HCT116 (cell line): ENCODE data around the gene RNASET2. TPM values are rescaled to one million over a fixed set of nuclear protein-coding genes. Genes with fewer than 3 reads are reported as not detected.

Experiments
- CEBPB ChIP-seq: IDR thresholded peaks from 2 replicates; pipeline ENCODE4 v1.6.1; 2012; ENCODE audit warnings: low read depth
- EGR1 ChIP-seq: IDR thresholded peaks from 2 replicates; pipeline ENCODE4 v1.6.1; 2012; ENCODE audit warnings: low read depth
- FOSL1 ChIP-seq: IDR thresholded peaks from 2 replicates; pipeline ENCODE4 v1.6.1; 2012; ENCODE audit warnings: low read depth
- POLR2A ChIP-seq: IDR thresholded peaks from 2 replicates; pipeline ENCODE4 v1.7.0; 2011; ENCODE audit warnings: borderline replicate concordance; ENCODE audit not compliant: insufficient read depth, insufficient read length; ENCODE audit errors: extremely low read depth
- POLR2AphosphoS5 ChIP-seq: IDR thresholded peaks from 2 replicates; pipeline ENCODE4 v1.6.1; 2011; ENCODE audit warnings: mild to moderate bottlenecking, low read depth, low read length, moderate library complexity
- SP1 ChIP-seq: IDR thresholded peaks from 2 replicates; pipeline ENCODE4 v1.6.1; 2012; ENCODE audit warnings: low read depth
- SRF ChIP-seq: IDR thresholded peaks from 2 replicates; pipeline ENCODE4 v1.6.1; 2012; ENCODE audit warnings: low read depth
- YY1 ChIP-seq: IDR thresholded peaks from 2 replicates; pipeline ENCODE4 v1.6.1; 2011; ENCODE audit warnings: low read length, low read depth, moderate library complexity, mild to moderate bottlenecking; ENCODE audit not compliant: insufficient replicate concordance; ENCODE audit errors: extremely low read depth
- ZBTB33 ChIP-seq: IDR thresholded peaks from 2 replicates; pipeline ENCODE4 v1.6.1; 2011; ENCODE audit warnings: mild to moderate bottlenecking, low read length, moderate library complexity; ENCODE audit not compliant: insufficient replicate concordance; ENCODE audit errors: extremely low read depth
- ZNF274 ChIP-seq: fragments of 200-500 bp; sonication (Bioruptor generic); IDR thresholded peaks from 2 replicates; pipeline ENCODE4 v1.6.1; 2014; ENCODE audit warnings: mild to moderate bottlenecking, low read depth, low read length, inconsistent platforms
- total RNA-seq: library from RNA; stranded (reverse); gene quantifications from one replicate; pipeline ENCODE4 v1.2.1, GENCODE V29; 2021; ENCODE audit not compliant: unreplicated experiment
- TF ChIP-seq, protein P1 (sequence below): IDR thresholded peaks from 2 replicates; pipeline ENCODE4 v1.6.1; 2012; ENCODE audit warnings: low read depth

The RNASET2 gene
- total RNA-seq, 1 experiment from 2014 or later, result 32.8 TPM

GRCh38 chr6:166934174-166934573, 22.2 kb downstream of the RNASET2 start (continued):
- TF ChIP-seq, protein P1, sequence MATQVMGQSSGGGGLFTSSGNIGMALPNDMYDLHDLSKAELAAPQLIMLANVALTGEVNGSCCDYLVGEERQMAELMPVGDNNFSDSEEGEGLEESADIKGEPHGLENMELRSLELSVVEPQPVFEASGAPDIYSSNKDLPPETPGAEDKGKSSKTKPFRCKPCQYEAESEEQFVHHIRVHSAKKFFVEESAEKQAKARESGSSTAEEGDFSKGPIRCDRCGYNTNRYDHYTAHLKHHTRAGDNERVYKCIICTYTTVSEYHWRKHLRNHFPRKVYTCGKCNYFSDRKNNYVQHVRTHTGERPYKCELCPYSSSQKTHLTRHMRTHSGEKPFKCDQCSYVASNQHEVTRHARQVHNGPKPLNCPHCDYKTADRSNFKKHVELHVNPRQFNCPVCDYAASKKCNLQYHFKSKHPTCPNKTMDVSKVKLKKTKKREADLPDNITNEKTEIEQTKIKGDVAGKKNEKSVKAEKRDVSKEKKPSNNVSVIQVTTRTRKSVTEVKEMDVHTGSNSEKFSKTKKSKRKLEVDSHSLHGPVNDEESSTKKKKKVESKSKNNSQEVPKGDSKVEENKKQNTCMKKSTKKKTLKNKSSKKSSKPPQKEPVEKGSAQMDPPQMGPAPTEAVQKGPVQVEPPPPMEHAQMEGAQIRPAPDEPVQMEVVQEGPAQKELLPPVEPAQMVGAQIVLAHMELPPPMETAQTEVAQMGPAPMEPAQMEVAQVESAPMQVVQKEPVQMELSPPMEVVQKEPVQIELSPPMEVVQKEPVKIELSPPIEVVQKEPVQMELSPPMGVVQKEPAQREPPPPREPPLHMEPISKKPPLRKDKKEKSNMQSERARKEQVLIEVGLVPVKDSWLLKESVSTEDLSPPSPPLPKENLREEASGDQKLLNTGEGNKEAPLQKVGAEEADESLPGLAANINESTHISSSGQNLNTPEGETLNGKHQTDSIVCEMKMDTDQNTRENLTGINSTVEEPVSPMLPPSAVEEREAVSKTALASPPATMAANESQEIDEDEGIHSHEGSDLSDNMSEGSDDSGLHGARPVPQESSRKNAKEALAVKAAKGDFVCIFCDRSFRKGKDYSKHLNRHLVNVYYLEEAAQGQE, result no peak
- TF ChIP-seq CEBPB (no peak), POLR2A (no peak), ZNF274 (no peak), FOSL1 (no peak), YY1 (no peak), ZBTB33 (no peak), POLR2AphosphoS5 (no peak), SRF (no peak), EGR1 (no peak), SP1 (no peak)
